Stimulated activated CD4-positive, alpha-beta T cell treated with anti-CD3 and anti-CD28 coated beads, Interleukin-2, amount 100 ng/mL, for 48 hours (primary cell): ENCODE results near the gene NAAA.
"Not testable (repeated sequence)": the region's sequence is repeated elsewhere in the genome, so short reads cannot be mapped to it uniquely, and the experiment has no call there.

ENCODE experiments used
- DNase-seq, 2 donors: peaks; one replicate each; pipeline ENCODE4 v3.0.0-alpha.2; 2020

NAAA gene

GRCh38 chr4:75940692-75941253, at the start of gene NAAA:
TSS of gene NAAA (minus strand) at chr4:75941013. CDS start at chr4:75940949, 64 bp downstream.
- peak; percentile 69 to 70 for DNase-seq

- no peak for DNase-seq
Observed at GRCh38 chr4:75989846-75990528, 49.2 kb upstream of the NAAA start.

DNA sequence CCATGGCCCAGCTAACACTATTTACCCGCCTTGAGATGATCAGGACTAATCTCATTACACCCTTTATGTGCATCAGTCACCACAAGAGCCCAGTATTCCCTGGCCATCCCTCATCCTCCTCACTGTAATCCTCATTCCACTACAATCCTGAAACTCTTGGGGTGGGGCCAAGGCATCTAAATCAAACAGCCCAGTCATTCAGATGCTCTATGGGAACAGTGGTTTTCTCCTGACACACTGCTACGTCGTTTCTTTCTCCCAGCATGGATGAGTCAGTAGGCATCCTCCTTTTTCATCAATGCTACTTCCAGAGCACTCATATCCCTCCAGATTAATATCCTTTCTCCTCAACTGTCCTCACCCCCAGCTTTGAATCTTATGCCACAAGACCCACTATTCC, 44.3 kb upstream of the NAAA start:
- no peak for DNase-seq

GRCh38 chr4:75980576-75980975, 39.8 kb upstream of the NAAA start:
- no peak for DNase-seq

GRCh38 chr4:75976177-75976576, 35.4 kb upstream of the NAAA start:
- DNase-seq, result no peak

GRCh38 chr4:75973766-75974165, 33.0 kb upstream of the NAAA start:
- DNase-seq, result no peak

DNA sequence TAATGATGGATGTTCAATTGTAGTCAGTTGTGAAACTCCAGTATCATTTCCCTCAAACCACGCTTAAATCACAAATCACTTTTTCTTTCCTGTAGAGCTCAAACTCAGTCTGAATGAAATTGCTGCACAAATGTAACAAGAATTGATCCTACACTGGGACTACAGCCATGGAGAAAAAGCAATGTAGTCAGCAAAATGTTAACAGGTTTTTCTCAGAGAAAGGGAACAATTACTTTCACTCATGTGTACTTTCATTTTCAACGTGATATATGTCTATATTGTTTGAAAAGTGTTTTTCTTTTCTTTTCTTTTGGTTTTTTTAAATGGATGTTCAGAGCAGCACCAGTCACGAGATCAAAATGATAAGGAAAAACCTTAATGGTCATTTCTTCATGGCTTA, 27.3 kb upstream of the NAAA start:
- DNase-seq, result no peak

- DNase-seq, result no peak
Observed at GRCh38 chr4:75963558-75963957, 22.7 kb upstream of the NAAA start.

DNA sequence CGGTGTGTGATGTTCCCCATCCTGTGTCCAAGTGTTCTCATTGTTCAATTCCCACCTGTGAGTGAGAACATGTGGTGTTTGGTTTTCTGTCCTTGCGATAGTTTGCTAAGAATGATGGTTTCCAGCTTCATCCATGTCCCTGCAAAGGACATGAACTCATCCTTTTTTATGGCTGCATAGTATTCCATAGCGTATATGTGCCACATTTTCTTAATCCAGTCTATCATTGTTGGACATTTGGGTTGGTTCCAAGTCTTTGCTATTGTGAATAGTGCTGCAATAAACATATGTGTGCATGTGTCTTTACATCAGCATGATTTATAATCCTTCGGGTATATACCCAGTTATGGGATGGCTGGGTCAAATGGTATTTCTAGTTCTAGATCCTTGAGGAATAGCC, 21.3 kb upstream of the NAAA start:
- not testable (repeated sequence) for DNase-seq

DNA sequence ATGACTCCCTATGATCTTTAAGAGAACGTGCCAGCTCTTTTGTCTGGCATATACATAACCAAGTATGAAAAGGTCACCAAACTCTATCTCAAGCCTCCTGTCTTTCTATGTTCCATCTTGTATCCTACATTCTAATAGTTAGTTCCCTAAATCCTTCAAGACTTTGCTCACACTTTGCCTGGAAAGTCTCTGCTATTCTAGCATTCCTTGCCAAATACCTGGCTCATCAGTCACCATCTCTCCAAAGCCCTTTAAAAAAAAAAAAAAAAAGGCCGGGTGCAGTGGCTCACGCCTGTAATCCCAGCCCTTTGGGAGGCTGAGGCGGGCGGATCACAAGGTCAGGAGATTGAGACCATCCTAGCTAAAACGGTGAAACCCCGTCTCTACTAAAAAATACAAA, 17.7 kb upstream of the NAAA start:
- DNase-seq, result not testable (repeated sequence)

GRCh38 chr4:75954811-75955210, 14.0 kb upstream of the NAAA start:
- not testable (repeated sequence) for DNase-seq

DNA sequence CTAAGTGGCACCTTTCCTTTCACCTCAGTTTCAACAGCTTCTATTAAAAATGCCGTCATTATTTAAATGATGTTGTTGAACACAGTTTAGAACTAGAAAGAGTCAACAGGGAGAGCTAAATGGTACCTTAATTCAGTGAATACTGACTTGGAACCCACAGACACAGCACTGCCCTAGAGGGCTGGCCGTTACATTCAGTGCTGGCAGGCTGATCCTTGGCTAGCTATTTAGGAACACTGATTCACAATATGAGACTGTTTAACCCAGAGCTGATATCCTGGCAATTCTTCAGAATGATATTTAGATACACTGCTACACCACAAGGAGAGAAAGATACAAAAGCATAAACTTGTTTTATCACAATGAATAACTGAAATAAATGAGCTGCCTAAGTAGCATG, 12.7 kb upstream of the NAAA start:
- DNase-seq, result no peak

- no peak for DNase-seq
Observed at GRCh38 chr4:75950213-75950815, 9.5 kb upstream of the NAAA start.

DNA sequence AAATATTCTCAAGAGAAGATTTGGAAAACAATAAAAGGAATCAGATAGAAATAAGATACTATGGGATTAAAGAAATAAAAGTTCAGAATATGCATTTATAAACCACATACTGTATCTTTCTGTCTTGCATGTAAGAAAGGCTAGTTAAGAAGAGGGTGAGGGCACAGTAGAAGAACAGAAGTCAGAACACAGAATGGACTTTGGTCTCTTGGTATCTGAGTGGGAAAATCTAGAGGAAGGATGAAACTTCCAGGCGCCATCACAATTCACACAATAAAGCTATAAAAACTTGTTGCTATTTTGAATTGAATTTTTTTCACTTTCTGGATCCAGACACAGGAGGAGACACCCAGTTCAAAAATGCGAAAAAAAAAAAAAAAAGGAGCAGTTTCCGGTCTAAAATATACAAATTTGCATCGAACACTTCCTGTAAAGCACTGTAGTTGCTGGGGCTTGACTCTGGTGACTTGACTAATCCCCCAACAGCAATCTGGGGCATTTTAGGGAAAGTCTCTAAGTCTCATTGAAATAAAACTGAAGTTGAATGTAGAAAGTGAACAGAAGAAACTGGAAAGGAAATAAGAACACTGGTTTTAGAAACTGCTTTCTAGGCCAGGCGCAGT, 8.1 kb upstream of the NAAA start:
- DNase-seq, result no peak

DNA sequence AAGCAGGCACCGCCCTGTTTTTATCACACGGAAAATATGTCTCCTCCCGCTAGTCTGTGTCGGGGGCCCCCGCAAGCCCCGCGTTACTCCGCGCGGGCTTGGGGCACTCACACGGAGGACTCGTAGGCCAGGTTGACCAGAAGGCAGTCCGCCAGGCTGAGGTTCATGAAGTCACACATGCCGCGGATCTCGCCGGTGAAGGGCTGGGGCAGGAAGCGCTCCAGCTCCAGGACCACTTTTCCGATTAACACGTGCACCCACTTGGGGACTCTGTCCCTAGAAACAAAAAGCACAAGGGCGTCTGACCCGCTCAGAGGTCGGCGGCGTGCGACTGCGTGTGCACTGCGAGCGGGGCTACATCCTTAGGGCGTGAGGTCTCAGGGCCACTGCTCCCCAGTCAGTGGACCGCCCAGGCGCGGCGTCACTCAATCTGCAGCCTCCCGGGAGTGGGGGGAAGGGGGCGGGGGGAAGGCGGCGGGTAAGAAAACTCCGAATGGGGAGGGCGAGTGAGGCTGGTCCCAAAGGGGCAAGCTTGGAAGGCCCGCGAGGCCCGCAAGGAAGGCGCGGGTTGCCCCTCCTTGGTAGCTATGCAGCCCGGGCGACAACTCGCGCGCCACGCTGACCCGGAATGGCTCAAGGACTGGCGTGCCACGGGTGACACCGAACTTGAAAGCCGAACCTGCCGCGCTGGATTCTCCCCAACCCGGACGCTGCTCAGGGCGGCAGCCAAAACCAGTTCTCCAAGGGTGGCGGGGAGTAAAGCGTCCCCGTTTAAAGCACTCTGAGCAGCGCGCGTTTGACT, 722 bp downstream of the NAAA start:
- DNase-seq, result peak; percentile 61 to 64

- DNase-seq, result no peak
Observed at GRCh38 chr4:75935628-75936027, 5.2 kb downstream of the NAAA start.

- DNase-seq, result no peak
Observed at GRCh38 chr4:75930152-75930551, 10.7 kb downstream of the NAAA start.

GRCh38 chr4:75924916-75925315, 15.9 kb downstream of the NAAA start:
- DNase-seq, result not testable (repeated sequence)

DNA sequence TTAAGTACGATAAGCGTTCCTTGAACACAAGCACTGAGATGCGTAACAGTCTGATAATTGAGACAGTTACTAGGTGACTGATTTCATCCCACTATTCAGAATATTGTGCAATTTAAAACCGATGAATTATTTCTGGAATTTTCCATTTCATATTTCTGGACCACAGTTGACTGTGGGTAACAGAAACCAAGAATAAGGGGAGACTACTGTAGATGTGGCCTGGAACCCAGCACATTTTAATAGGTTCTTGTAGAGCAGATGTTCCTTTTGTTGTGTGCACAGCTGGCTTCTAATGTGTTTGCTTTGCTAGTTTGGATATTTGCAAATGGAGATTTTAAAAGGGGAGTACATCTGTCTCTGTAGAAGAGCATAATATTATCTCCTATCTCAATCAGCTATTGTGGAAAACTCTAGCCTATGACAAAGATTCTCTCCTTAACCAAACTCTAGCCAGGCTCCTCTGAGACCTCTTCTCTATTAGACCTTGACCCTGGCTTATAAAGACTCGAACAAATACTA, 16.4 kb downstream of the NAAA start:
- DNase-seq, result no peak

DNA sequence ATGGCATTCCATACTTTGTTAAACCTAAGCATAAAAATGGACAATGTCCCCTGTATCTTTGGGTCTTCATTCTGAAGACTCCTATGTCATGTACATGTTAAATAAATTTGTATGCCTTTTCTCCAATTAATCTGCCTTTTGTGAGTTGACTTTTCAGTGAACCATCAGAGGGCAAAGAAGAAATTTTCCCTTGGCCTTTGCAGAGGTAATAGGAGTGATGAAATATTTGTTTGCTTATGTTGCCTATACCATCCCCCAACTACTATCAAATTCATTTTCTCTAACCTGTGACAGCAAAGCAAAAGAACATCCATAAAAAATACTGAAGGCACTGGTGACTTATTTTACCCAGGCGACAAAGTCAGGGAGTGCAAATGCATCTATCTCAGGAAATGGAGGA, 18.2 kb downstream of the NAAA start:
- no peak for DNase-seq

GRCh38 chr4:75921910-75922309, 18.9 kb downstream of the NAAA start:
- no peak for DNase-seq

GRCh38 chr4:75920327-75920726, 20.5 kb downstream of the NAAA start:
- DNase-seq, result no peak

DNA sequence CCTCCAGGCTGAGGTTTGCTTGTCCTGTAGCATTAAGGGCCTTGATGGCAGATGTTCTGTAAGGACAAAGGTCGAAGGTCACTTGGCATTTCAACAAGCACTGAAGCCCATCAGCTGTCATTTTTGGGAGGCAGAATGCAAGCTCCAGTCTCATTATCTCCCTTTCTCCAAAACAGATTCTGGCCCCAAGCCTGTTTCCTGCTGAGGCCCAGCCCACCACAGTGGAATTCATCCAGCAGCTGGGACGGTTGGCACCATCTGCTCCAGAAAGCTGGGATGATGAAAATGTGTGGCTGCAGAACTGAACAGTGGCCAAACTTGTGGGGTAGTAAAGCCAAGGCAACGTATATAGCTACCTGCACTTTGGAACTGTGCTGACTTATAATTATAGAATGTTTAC, 20.9 kb downstream of the NAAA start:
- no peak for DNase-seq
